PC-9 (cell line): Measurements from ENCODE around the gene PLEKHG7.

Experiments
- EZH2 ChIP-seq: fragments of 200-600 bp; sonication (generic); IDR thresholded peaks from 2 replicates; pipeline ENCODE4 v1.8.0; 2017; ENCODE audit warnings: antibody characterized with exemption, low read depth
- TF ChIP-seq, protein P1 (sequence below): fragments of 200-600 bp; sonication (generic); conservative IDR thresholded peaks from 2 replicates; pipeline ENCODE4 v1.6.1; 2017; ENCODE audit warnings: mixed run types, antibody characterized with exemption, mild to moderate bottlenecking, moderate library complexity

DNA sequence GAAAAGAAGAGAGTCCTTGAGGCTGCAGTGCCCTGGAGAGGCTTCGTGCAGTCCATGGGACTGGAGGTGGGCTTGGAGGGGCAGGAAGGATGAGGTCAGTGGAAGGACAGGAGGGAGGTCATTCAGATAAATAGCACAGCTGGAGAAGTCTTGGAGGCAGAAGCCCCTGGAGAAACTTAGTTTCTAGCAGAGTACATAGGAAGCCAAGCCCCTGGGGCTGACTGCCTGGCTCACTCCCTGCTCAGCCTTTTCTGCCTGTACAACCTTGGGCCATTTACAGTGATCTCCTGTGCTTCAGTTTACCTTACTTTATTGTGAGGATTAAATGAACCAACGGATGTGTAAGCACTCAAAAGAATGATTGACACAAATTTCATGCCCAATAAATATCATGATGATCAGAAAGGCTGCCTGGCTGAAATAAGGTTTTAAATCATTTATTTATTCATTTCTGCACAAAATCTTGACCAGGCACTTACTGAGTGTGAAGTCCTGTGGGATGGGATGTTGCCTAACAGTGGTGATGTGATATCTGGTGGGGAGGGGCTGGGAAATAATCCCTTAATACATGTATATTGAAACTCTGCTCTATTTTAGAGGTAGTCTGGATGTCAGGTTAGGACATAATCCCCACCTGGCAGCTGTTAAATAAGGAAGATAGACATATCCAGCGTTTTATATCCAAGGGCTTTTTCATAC is 54.3 kb downstream of the PLEKHG7 start:
- TF ChIP-seq, protein P1, sequence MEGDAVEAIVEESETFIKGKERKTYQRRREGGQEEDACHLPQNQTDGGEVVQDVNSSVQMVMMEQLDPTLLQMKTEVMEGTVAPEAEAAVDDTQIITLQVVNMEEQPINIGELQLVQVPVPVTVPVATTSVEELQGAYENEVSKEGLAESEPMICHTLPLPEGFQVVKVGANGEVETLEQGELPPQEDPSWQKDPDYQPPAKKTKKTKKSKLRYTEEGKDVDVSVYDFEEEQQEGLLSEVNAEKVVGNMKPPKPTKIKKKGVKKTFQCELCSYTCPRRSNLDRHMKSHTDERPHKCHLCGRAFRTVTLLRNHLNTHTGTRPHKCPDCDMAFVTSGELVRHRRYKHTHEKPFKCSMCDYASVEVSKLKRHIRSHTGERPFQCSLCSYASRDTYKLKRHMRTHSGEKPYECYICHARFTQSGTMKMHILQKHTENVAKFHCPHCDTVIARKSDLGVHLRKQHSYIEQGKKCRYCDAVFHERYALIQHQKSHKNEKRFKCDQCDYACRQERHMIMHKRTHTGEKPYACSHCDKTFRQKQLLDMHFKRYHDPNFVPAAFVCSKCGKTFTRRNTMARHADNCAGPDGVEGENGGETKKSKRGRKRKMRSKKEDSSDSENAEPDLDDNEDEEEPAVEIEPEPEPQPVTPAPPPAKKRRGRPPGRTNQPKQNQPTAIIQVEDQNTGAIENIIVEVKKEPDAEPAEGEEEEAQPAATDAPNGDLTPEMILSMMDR: no peak
- TF ChIP-seq EZH2: no peak
